ENCODE data around the gene CELF4.

CELF4 gene

GRCh38 chr18:37582261-37582660, 16.7 kb upstream of the CELF4 start:
- H3K27ac ChIP-seq: no peak overlapping the region

DNA sequence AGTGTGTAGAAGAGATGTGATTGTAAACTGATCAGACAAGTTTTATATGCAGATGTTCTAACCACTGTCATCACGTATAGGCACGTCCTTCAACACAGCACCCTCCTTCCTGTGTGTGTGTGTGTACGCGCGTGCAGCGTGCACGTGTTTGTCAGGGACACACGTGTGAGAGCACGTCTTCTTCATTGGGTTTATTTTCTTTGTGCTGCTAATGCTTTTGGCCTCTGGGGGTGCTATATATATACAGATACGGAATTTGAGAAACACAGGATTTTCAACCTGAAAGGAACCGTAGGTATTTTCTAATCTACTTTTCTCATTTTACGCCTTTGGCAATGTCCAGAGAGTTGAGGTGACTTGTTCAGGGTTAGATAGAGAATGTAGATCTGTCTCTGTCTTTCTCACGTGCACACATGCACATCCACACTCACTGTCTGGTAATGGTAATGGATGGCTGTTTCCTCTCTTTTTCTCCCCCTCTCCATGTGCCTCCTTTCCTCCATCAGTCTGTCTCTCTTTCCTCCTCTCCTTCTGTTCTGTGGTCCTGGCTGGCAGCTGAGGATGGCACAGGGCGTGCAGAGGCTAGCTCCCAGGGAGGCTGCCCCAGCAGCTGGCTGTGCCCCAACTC, 13.4 kb upstream of the CELF4 start:
- H3K27ac ChIP-seq: no peak overlapping the region
- TF ChIP-seq CTCF (conservative IDR thresholded peaks at IDR 0.05): peak; percentile 86

More at GRCh38 chr18:37582261-37582660, 16.7 kb upstream of the CELF4 start:
- no peak for TF ChIP-seq CTCF (conservative IDR thresholded peaks at IDR 0.05)

- no peak overlapping the region for H3K27ac ChIP-seq
- no peak for TF ChIP-seq CTCF (conservative IDR thresholded peaks at IDR 0.05)
Observed at GRCh38 chr18:37578182-37578678, 12.6 kb upstream of the CELF4 start.

GRCh38 chr18:37577051-37577611, 11.5 kb upstream of the CELF4 start:
- TF ChIP-seq CTCF (conservative IDR thresholded peaks at IDR 0.05): no peak
- no peak overlapping the region for H3K27ac ChIP-seq

GRCh38 chr18:37575646-37576045, 10.0 kb upstream of the CELF4 start:
- no peak for TF ChIP-seq CTCF (conservative IDR thresholded peaks at IDR 0.05)
- H3K27ac ChIP-seq: no peak overlapping the region

DNA sequence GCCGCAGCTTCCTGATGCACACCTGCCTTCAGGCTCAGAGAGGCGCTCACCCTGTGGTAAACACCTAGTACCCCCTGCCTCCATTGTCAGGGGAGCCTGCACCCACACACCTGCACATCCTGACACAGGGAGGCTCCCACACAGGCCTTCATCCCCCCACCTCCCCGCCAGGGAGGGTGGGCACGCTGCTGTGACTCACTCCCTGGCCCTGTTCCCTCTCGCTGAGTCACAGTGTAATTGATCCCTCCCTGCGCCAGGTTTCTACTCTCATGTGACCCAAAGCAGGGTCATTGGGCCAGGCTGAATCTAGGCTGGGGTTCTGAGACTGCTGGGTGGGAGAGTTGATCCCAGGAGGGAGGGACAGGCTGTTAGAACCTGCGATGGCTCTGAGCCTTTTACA, 8.5 kb upstream of the CELF4 start:
- no peak for TF ChIP-seq CTCF (conservative IDR thresholded peaks at IDR 0.05)
- no peak overlapping the region for H3K27ac ChIP-seq

- no peak overlapping the region for H3K27ac ChIP-seq
- TF ChIP-seq CTCF (conservative IDR thresholded peaks at IDR 0.05): no peak
Observed at GRCh38 chr18:37572736-37573135, 7.1 kb upstream of the CELF4 start.
